ENCODE measurements around the gene ZBTB40. TPM values are rescaled to one million over a fixed set of nuclear protein-coding genes. Genes with fewer than 3 reads are reported as not detected.

The ZBTB40 gene
- total RNA-seq, 3 donors from 2014 or later: 14.8 to 28.0 (median 16.7) TPM

- Histone ChIP-seq H3K9me3 (no peaks in the 10 kb centered on the region), H3K4me1 (ENCODE audit: low read depth) (no peaks in the 10 kb centered on the region), H3K4me3 (no peak overlapping the region), H3K36me3 (ENCODE audit: low read depth) (peaks cover 2% of the 10 kb centered on the region)
- ATAC-seq: no peak
- intact Hi-C loops (cut with DNase I, micrococcal nuclease): no loop called here
- no peak for TF ChIP-seq CTCF (IDR thresholded peaks at IDR 0.05)
- no peak for DNase-seq
Measured at GRCh38 chr1:22520871-22521270, 69.2 kb downstream of the ZBTB40 start.

DNA sequence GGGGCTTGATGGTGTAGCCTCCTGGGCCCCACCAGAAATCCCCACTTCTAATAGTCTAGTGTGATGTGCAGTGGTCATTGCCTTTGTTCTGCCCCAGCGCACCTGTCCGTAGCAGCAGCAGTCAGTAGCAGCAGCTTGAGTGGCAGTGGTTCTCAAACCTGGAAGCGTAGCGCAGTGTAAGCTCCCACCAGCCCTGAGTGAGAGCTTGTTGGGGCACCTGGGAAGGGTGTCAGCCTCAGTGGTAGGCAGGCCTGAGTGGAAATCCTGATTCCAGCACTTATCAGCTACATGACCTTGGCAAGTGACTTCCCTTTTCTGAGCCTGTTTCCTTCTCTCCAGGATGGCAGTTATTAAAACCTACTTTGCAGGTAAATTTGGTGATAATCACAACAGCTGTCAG is 70.0 kb downstream of the ZBTB40 start:
- no peak for TF ChIP-seq CTCF (IDR thresholded peaks at IDR 0.05)
- DNase-seq (no peak), ATAC-seq (no peak)
- no peaks in the 10 kb centered on the region for H3K9me3 ChIP-seq
- intact Hi-C loops (cut with DNase I, micrococcal nuclease): no loop called here
- peaks cover 2% of the 10 kb centered on the region for H3K36me3 ChIP-seq (ENCODE audit: low read depth)
- H3K4me1 ChIP-seq (ENCODE audit: low read depth): no peaks in the 10 kb centered on the region
- no peak overlapping the region for H3K4me3 ChIP-seq

DNA sequence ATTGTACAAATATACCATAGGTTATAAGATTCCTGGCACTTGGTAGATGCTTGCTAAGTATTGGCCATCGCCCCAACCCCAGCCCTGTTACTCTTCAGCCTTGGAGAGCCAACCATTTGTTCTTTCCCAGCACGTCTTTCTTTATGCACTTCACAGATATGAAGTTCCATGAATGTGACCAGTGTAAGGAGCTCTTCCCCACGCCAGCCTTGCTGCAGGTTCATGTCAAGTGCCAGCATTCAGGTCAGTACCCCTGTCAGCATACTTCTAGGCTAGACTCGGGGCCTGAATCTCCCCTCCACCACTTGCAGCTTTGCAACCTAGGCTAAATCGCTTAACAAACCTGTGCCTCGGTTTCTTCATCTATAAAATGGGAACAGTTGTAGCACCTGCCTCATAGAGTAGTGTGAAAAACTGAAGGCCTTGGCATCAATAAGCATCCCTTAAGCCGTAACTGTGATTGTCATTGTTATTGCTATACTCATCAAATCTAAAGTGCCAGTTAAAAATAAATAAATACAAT is 70.6 kb downstream of the ZBTB40 start:
- intact Hi-C loops (cut with DNase I, micrococcal nuclease): no loop called here
- H3K36me3 ChIP-seq (ENCODE audit: low read depth): peaks cover 2% of the 10 kb centered on the region
- no peak for ATAC-seq

DNA sequence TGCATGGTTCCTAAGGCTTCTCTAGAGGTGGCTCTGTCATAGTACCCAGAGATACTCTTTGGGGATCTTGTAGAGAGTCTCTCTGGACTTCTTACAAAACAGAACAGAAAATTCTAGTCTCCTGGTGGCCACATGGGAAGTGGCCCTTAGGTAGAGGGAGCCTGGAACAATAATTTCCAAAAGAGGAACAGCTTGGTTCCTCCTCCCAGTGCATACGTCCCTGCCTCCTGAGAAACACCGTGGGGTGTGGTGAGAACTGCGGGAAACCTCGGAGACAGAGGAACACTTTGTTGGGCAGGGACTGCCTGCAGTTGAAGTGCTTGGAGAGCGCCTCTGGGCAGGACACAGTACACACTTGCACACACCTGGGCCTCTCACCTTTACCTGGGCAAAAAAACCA is 72.8 kb downstream of the ZBTB40 start:
- no peak overlapping the region for H3K4me3 ChIP-seq
- intact Hi-C loops (cut with DNase I, micrococcal nuclease): no loop called here
- no peaks in the 10 kb centered on the region for H3K9me3 ChIP-seq
- no peaks in the 10 kb centered on the region for H3K36me3 ChIP-seq (ENCODE audit: low read depth)
- no peaks in the 10 kb centered on the region for H3K4me1 ChIP-seq (ENCODE audit: low read depth)
- ATAC-seq: no peak
- no peak for TF ChIP-seq CTCF (IDR thresholded peaks at IDR 0.05)
- DNase-seq: no peak

More for the DNA sequence above, 70.6 kb downstream of the ZBTB40 start:
- no peak for DNase-seq
- no peak overlapping the region for H3K4me3 ChIP-seq
- no peaks in the 10 kb centered on the region for H3K4me1 ChIP-seq (ENCODE audit: low read depth)
- TF ChIP-seq CTCF (IDR thresholded peaks at IDR 0.05): no peak
- H3K9me3 ChIP-seq: no peaks in the 10 kb centered on the region

DNA sequence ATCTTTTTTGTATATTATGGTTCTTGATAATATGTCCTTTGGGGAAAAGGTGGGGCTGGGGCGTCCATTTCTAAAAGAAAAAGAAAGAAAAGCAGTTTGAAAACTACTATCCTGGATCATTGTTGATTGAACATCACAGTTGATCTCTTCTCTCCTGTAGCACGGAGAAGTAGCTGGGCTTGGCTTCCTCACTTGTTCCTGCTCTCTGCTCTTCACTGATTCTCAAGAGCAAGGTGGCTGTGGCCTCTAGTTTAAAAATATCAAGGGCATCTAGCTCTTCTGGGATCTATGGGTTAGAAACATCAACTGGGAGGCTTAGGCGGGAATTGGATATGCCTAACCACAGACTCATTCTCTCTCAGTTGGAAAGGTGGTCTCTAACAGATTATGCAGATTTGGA is 73.6 kb downstream of the ZBTB40 start:
- Histone ChIP-seq H3K9me3 (no peaks in the 10 kb centered on the region), H3K4me1 (ENCODE audit: low read depth) (no peaks in the 10 kb centered on the region), H3K36me3 (ENCODE audit: low read depth) (no peaks in the 10 kb centered on the region), H3K4me3 (no peak overlapping the region)
- no peak for ATAC-seq
- no peak for TF ChIP-seq CTCF (IDR thresholded peaks at IDR 0.05)
- intact Hi-C loops (cut with DNase I, micrococcal nuclease): no loop called here
- DNase-seq: no peak

DNA sequence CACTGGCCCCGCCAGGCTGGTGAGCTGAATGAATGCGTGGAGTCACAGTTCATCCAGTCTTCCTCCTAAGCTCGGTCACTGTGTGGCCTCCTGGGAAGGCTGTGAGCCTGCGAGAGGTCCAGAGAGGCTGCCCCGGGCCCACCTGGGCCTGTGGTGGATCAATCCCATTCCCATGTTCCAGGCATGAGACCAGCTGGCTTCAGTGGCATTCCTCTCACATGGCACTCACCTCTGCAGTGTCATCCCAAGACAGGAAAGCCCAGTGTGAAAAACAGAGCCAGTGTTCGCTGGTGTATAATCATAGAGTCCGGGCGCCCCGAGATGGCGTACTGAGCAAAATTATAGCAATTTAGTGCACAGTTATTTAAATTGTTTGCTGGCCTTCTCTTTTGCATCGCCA is 74.0 kb downstream of the ZBTB40 start:
- DNase-seq (no peak), ATAC-seq (no peak)
- intact Hi-C loops (cut with DNase I, micrococcal nuclease): no loop called here
- TF ChIP-seq CTCF (IDR thresholded peaks at IDR 0.05): no peak
- Histone ChIP-seq H3K4me3 (no peak overlapping the region), H3K9me3 (no peaks in the 10 kb centered on the region), H3K4me1 (ENCODE audit: low read depth) (no peaks in the 10 kb centered on the region), H3K36me3 (ENCODE audit: low read depth) (no peaks in the 10 kb centered on the region)
